Measurements from ENCODE around the gene ADGRG4. TPM values are rescaled to one million over a fixed set of nuclear protein-coding genes. Genes with fewer than 3 reads are reported as not detected.
A peak's percentile ranks its signal among the peaks of the same experiment; 100 is the strongest.

Gene ADGRG4
- total RNA-seq, 1 donor from 2014 or later = not detected

DNA sequence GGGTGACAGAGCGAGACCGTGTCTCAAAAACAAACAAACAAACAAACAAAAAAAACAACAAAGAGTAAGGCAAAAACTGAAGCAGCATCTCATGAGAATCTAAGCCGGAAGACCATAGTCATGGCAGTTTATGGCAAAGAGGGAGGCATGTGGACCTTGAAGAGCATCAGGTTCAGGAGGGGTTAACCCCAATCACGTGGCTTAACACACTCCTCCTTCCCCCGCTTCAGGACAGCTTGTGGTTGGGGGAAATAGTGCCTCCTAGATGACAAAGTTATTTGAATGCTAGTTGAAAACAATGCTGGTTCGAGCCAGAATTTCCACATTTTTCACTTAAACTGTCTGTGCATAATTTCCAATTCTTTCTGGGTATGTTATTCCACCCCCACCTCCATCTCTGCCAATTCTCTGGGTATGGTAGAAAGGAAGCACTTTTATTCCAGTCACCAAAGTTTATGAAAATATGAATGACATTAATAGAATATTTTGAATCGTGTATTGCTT lies 37.9 kb upstream of the ADGRG4 start:
- Mint-ChIP-seq H3K4me3 (ENCODE audit: unreplicated experiment) (no peak overlapping the region), H3K27ac (ENCODE audit: unreplicated experiment) (no peak overlapping the region), H3K4me1 (ENCODE audit: low read depth, unreplicated experiment) (peaks cover 10% of the 10 kb centered on the region), H3K27me3 (ENCODE audit: unreplicated experiment) (no peaks in the 10 kb centered on the region), H3K36me3 (ENCODE audit: unreplicated experiment) (no peaks in the 10 kb centered on the region), H3K9me3 (ENCODE audit: unreplicated experiment) (peaks cover 1% of the 10 kb centered on the region)
- no peak for DNase-seq
- TF ChIP-seq, protein P1, sequence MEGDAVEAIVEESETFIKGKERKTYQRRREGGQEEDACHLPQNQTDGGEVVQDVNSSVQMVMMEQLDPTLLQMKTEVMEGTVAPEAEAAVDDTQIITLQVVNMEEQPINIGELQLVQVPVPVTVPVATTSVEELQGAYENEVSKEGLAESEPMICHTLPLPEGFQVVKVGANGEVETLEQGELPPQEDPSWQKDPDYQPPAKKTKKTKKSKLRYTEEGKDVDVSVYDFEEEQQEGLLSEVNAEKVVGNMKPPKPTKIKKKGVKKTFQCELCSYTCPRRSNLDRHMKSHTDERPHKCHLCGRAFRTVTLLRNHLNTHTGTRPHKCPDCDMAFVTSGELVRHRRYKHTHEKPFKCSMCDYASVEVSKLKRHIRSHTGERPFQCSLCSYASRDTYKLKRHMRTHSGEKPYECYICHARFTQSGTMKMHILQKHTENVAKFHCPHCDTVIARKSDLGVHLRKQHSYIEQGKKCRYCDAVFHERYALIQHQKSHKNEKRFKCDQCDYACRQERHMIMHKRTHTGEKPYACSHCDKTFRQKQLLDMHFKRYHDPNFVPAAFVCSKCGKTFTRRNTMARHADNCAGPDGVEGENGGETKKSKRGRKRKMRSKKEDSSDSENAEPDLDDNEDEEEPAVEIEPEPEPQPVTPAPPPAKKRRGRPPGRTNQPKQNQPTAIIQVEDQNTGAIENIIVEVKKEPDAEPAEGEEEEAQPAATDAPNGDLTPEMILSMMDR (IDR thresholded peaks at IDR 0.05; ENCODE audit: partially characterized antibody, unreplicated experiment) = no peak

DNA sequence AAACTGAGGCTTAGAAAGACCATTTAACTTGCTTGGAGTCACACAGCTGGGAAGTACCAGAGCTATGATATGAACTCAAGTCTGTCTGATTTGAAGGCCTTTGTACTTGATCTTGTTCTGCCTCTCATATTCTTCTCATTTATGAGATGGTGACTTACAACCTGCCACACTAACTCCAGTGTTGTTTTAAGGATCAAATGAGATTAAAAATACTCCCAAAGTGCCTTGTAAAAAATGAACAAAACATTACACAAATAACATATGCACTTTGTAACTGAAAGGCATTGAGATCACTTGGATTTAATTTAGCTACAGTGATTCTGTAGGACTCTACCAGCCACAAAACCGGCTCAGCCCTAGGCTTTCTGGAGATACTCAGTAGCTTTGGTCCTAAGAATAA lies 33.9 kb upstream of the ADGRG4 start:
- H3K27ac Mint-ChIP-seq (ENCODE audit: unreplicated experiment) = no peak overlapping the region
- H3K4me3 Mint-ChIP-seq (ENCODE audit: unreplicated experiment) = no peak overlapping the region
- TF ChIP-seq, protein P1 (IDR thresholded peaks at IDR 0.05; ENCODE audit: partially characterized antibody, unreplicated experiment) = no peak
- peaks cover 2% of the 10 kb centered on the region for H3K27me3 Mint-ChIP-seq (ENCODE audit: unreplicated experiment)
- H3K9me3 Mint-ChIP-seq (ENCODE audit: unreplicated experiment) = no peaks in the 10 kb centered on the region
- no peaks in the 10 kb centered on the region for H3K36me3 Mint-ChIP-seq (ENCODE audit: unreplicated experiment)
- peaks cover 3% of the 10 kb centered on the region for H3K4me1 Mint-ChIP-seq (ENCODE audit: low read depth, unreplicated experiment)
- no peak for DNase-seq

DNA sequence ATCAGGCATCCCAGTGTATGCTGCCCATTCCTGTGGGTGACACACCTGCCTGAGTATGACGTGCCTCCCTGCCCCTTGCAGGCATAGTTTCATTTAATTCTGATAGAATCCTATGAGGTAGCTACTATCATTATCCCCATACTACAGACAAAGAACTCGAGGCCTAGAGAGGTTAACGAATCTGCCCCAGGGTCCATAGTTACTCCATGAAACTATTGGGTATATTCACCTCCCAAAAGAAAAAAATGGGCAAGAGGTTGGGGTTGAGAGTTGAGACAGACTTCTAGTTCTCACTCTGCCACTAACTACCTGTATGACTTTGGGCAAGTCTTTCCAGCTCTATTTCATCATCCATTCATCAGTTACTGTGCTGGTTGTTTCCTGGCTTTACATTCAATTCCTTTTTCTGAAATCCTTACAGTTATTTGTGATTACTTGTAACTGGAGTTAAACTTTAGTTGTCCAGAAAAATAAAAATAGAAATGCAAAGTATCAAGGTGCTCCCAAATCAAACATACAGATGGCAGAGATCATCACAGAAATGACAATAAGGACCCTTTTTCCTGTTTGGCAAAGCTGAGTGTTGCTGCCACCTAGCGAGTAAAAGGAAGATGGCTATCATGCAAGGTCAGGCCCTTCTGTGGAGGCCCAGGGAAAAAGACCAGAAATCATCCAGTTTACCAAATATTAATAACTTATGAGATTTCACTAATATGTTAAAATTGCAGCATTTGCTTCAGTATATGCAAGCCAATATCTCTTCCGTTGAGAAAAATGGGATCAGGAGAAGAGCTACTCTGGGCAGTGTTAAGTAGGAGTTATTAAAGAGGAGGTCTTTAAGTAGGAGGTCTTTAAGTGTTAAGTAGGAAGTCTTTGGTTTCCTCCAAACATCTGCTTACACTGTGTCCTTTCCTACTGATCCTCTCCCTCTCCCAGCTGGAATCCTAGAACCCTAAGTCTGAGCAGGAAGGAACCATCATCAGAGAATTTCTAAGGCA lies 32.4 kb upstream of the ADGRG4 start:
- Mint-ChIP-seq H3K4me3 (ENCODE audit: unreplicated experiment) (no peak overlapping the region), H3K27ac (ENCODE audit: unreplicated experiment) (no peak overlapping the region), H3K9me3 (ENCODE audit: unreplicated experiment) (no peaks in the 10 kb centered on the region), H3K36me3 (ENCODE audit: unreplicated experiment) (no peaks in the 10 kb centered on the region), H3K27me3 (ENCODE audit: unreplicated experiment) (peaks cover 2% of the 10 kb centered on the region), H3K4me1 (ENCODE audit: low read depth, unreplicated experiment) (no peaks in the 10 kb centered on the region)
- TF ChIP-seq, protein P1 (IDR thresholded peaks at IDR 0.05; ENCODE audit: partially characterized antibody, unreplicated experiment) = peak; percentile 58
- peak; percentile 22 for DNase-seq

DNA sequence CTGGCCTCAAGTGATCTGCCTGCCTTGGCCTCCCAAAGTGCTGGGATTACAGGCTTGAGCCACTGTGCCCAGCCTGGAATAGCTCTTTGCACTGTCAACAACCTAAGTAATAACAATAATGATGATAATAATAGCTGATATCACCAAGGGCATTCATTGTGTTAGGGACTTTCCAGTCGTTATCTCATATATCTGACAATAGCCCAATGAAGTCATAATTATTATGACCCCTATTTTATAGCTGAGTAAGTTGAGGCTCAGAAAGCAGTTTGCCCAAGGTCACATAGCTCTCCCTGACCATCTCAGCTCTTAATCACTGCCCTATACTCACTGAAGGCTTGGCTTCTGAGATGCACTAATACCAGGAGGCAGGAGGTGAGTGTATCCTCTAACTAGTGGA lies 30.8 kb upstream of the ADGRG4 start:
- H3K27me3 Mint-ChIP-seq (ENCODE audit: unreplicated experiment) = peaks cover 2% of the 10 kb centered on the region

More for the DNA sequence above, 30.8 kb upstream of the ADGRG4 start:
- TF ChIP-seq, protein P1 (IDR thresholded peaks at IDR 0.05; ENCODE audit: partially characterized antibody, unreplicated experiment) = no peak
- no peak overlapping the region for H3K4me3 Mint-ChIP-seq (ENCODE audit: unreplicated experiment)
- H3K27ac Mint-ChIP-seq (ENCODE audit: unreplicated experiment) = no peak overlapping the region
- DNase-seq = no peak
- H3K4me1 Mint-ChIP-seq (ENCODE audit: low read depth, unreplicated experiment) = no peaks in the 10 kb centered on the region
- no peaks in the 10 kb centered on the region for H3K36me3 Mint-ChIP-seq (ENCODE audit: unreplicated experiment)
- no peaks in the 10 kb centered on the region for H3K9me3 Mint-ChIP-seq (ENCODE audit: unreplicated experiment)
